Transverse colon (tissue), 4 donors: ENCODE results near the gene LEKR1. TPM values are rescaled to one million over a fixed set of nuclear protein-coding genes. Genes with fewer than 3 reads are reported as not detected.

ENCODE experiments used
- DNase-seq: peaks from one replicate; pipeline ENCODE4 v3.0.0-alpha.2; 2019
- H3K27ac ChIP-seq, 4 donors: fragments of 200-600 bp; sonication (generic); 2 replicates each; pipeline ENCODE4 v1.5.1; 2016 to 2018; ENCODE audit warnings: inconsistent platforms in 4 of 4
- H3K27me3 ChIP-seq: fragments of 200-600 bp; sonication (generic); 2 replicates; pipeline ENCODE4 v1.5.1; 2017; ENCODE audit warnings: inconsistent platforms
- H3K36me3 ChIP-seq, 4 donors: fragments of 200-600 bp; sonication (generic); 2 replicates each; pipeline ENCODE4 v1.5.1; 2017 to 2019; ENCODE audit warnings: inconsistent platforms in 4 of 4
- H3K4me1 ChIP-seq, 4 donors: fragments of 200-600 bp; sonication (generic); 2 replicates each; pipeline ENCODE4 v1.5.1; 2017 to 2020; ENCODE audit warnings: inconsistent platforms in 4 of 4
- H3K4me3 ChIP-seq, 4 donors: fragments of 200-600 bp; sonication (generic); 1 replicate in 1 of 4; 2 replicates in 3 of 4; pipeline versions ENCODE4 v1.5.1 to v1.6.1; 2017 to 2019; ENCODE audit warnings: inconsistent platforms in 4 of 4
- H3K9me3 ChIP-seq, 2 donors: fragments of 200-600 bp; sonication (generic); 2 replicates each; pipeline ENCODE4 v1.5.1; 2017 to 2019; ENCODE audit warnings: inconsistent platforms in 2 of 2
- EP300 ChIP-seq: sonication (generic); formaldehyde crosslinking; IDR thresholded peaks from one replicate; pipeline ENCODE4 v1.6.1; 2017; ENCODE audit warnings: antibody characterized with exemption, low read depth
- POLR2A ChIP-seq: fragments of 450-650 bp; IDR thresholded peaks from one replicate; pipeline ENCODE4 v1.6.1; 2016; ENCODE audit warnings: antibody characterized with exemption, mild to moderate bottlenecking, moderate library complexity
- POLR2AphosphoS5 ChIP-seq, 3 donors: sonication (generic); formaldehyde crosslinking; IDR thresholded peaks; one replicate each; pipeline ENCODE4 v1.6.1; 2016; ENCODE audit warnings: antibody characterized with exemption in 3 of 3
- WGBS, 2 donors: methylation state at CpG; one replicate each; pipeline ENCODE4 v1.1.5; 2018; ENCODE audit warnings: low coverage in 1 of 2; 5-methylcytosine and 5-hydroxymethylcytosine counted together
- in situ Hi-C, 4 donors: fragments of 200-750 bp; cut with MboI; loops; one replicate each; pipeline versions ENCODE4 v1.15.0 to v1.15.1; 2017; ENCODE audit warnings: low sequenced_read_pairs in 3 of 4, low pct_ligation_motif_present in 1 of 4, low pct_unique_long_range_greater_than_20kb in 1 of 4
- intact Hi-C: fragments of 100-400 bp; cut with DNase I; formaldehyde crosslinking; loops from one replicate; pipeline ENCODE4 v1.15.1; 2023; ENCODE audit warnings: low total_unique reads
- total RNA-seq, 4 donors: library from RNA; depleted of rRNA; stranded (reverse); fragments of >200 nt; gene quantifications; one replicate each; pipeline ENCODE4 v1.1.0, GENCODE V29; 2016
- TF ChIP-seq, protein P1 (sequence below), 5 experiments: fragments of 200-600 bp in 3 of 5; fragments of 450-650 bp in 2 of 5; sonication (generic) in 3 of 5; IDR thresholded peaks; 1 replicate in 2 of 5; 2 replicates in 3 of 5; pipeline ENCODE4 v1.5.1; 2016 to 2017; ENCODE audit warnings: antibody characterized with exemption in 5 of 5, inconsistent platforms in 3 of 5, mild to moderate bottlenecking in 2 of 5, moderate library complexity in 1 of 5

Gene LEKR1
- total RNA-seq, 4 donors from 2014 or later, result 0.40 to 3.3 (median 0.96) TPM; not detected in 1

DNA sequence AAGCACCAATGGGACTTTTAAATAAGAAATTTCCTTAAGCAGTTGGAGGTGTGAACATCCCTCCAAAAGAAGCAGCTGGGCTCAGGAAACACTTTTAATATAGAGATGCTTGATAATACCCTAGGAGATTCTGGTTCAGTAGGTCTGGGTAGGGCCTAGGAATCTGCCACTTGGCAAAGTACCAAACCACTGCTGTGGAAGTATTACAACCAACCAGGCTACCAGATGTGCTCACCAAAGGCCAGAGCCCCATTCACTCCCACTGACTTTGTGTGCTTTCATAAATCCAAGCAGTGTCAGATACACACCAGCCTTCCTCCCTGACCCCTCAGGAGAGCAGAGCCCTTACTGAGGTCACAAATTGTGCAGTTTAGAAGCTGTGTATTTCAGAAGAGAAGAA, 171.2 kb downstream of the LEKR1 start:
- intact Hi-C loops (no loop called here), in situ Hi-C loops (no loop called here)
- TF ChIP-seq, protein P1, sequence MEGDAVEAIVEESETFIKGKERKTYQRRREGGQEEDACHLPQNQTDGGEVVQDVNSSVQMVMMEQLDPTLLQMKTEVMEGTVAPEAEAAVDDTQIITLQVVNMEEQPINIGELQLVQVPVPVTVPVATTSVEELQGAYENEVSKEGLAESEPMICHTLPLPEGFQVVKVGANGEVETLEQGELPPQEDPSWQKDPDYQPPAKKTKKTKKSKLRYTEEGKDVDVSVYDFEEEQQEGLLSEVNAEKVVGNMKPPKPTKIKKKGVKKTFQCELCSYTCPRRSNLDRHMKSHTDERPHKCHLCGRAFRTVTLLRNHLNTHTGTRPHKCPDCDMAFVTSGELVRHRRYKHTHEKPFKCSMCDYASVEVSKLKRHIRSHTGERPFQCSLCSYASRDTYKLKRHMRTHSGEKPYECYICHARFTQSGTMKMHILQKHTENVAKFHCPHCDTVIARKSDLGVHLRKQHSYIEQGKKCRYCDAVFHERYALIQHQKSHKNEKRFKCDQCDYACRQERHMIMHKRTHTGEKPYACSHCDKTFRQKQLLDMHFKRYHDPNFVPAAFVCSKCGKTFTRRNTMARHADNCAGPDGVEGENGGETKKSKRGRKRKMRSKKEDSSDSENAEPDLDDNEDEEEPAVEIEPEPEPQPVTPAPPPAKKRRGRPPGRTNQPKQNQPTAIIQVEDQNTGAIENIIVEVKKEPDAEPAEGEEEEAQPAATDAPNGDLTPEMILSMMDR (IDR thresholded peaks at IDR 0.05), result no peak
- TF ChIP-seq POLR2A, result no peak
- no peak for TF ChIP-seq POLR2AphosphoS5 (IDR thresholded peaks at IDR 0.05)
- no peak for TF ChIP-seq EP300

DNA sequence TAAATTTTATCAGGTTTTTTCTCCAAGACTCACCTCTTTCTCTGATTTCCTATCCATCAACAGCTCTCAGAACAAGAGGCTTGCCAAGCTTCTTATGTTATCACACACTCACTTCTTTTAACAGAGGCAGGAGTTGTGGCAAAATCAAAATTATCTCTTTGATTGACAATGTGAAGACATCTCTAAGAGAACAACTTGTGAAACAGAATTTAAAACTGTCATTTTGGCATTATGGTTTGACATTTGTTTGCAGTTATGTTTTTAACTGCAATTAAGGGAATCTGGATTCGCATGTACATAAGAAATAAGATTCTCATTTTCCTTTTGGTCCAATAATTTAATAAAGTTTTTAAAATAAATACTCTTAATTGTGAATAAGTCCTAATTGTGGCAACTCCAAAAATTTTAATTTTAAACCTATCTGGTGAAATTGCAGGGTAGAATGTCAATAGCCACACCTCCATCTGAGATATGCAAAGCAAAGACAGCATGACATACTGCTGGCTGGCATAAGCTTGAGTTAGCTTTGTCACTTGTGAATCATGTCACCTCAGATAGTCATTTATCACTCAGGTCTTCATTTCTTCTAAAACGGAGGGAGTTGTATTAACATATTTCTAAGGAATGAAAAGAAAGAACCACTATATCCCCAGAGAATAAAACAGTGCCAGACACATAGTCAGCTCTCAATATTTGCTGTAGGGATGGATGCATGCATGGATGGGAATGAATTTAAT, 175.2 kb downstream of the LEKR1 start:
- H3K4me3 ChIP-seq, result no peak overlapping the region
- in situ Hi-C loops (no loop called here), intact Hi-C loops (no loop called here)
- H3K36me3 ChIP-seq, result no peaks in the 10 kb centered on the region
- 78 to 83% methylated on average over 2 of the region's 2 CpGs for WGBS, 2 donors
- TF ChIP-seq, protein P1 (IDR thresholded peaks at IDR 0.05), result no peak
- no peak for TF ChIP-seq POLR2AphosphoS5 (IDR thresholded peaks at IDR 0.05)
- DNase-seq, result no peak
- no peak overlapping the region for H3K27ac ChIP-seq
- no peaks in the 10 kb centered on the region for H3K4me1 ChIP-seq
- no peaks in the 10 kb centered on the region for H3K27me3 ChIP-seq
- H3K9me3 ChIP-seq, result no peaks in the 10 kb centered on the region

More for the DNA sequence above, 171.2 kb downstream of the LEKR1 start:
- Histone ChIP-seq H3K36me3 (no peaks in the 10 kb centered on the region), H3K27me3 (no peaks in the 10 kb centered on the region), H3K4me1 (no peaks in the 10 kb centered on the region), H3K27ac (no peak overlapping the region), H3K9me3 (peaks cover 0 to under 1% of the 10 kb centered on the region in 2 donors), H3K4me3 (no peak overlapping the region)
- no peak for DNase-seq

DNA sequence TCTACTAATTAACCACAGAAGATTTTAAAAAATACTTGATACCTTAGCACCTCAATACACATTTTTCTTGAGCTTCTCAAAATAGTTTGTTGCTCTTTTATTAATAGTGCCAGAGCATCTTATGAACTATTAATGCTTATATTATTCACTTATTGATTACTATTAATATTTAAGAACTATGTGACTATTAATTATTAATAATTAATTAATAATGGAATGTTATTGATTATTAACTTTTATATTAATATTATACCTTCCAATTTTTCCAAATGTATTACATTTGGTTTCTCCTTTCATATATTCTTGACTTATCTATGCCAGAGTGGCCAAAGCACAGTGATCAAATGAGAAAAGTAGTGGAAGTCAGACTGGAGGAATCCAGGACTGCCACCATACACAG, 195.5 kb downstream of the LEKR1 start:
- no peak overlapping the region for H3K27ac ChIP-seq
- no peak overlapping the region for H3K4me3 ChIP-seq
- H3K9me3 ChIP-seq, result no peaks in the 10 kb centered on the region
- DNase-seq, result no peak
- in situ Hi-C loops (no loop called here), intact Hi-C loops (no loop called here)
- TF ChIP-seq, protein P1 (IDR thresholded peaks at IDR 0.05), result no peak
- no peak for TF ChIP-seq POLR2A
- TF ChIP-seq POLR2AphosphoS5 (IDR thresholded peaks at IDR 0.05), result no peak
- TF ChIP-seq EP300, result no peak
- no peaks in the 10 kb centered on the region for H3K36me3 ChIP-seq
- no peaks in the 10 kb centered on the region for H3K4me1 ChIP-seq
- no peaks in the 10 kb centered on the region for H3K27me3 ChIP-seq

DNA sequence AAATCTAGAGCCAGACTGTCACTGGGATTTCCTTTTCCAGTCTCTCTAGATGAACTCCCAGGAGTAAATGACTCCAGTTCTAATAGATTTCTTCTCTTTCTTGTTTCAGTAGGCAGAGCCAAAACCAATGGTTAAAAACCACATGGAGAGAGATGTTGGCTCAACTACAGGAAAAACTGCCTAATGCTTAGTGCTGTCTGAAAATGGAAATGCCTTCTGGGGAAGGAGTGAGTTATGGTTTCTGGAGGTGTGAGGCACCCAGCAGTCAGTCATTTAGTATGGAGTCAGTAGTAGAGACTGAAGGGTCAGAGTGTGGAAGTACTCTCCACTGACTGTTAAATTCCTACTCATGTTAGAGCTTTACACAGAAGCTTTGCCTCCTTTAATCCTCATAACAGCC, 197.1 kb downstream of the LEKR1 start:
- H3K4me3 ChIP-seq, result no peak overlapping the region
- H3K27me3 ChIP-seq, result no peaks in the 10 kb centered on the region
- no peaks in the 10 kb centered on the region for H3K4me1 ChIP-seq
- intact Hi-C loops, result no loop called here
- no peak overlapping the region for H3K27ac ChIP-seq
- H3K36me3 ChIP-seq, result no peaks in the 10 kb centered on the region
- no peaks in the 10 kb centered on the region for H3K9me3 ChIP-seq
- in situ Hi-C loops, result no loop called here
- TF ChIP-seq POLR2A (no peak), EP300 (no peak), POLR2AphosphoS5 (IDR thresholded peaks at IDR 0.05) (no peak)
- TF ChIP-seq, protein P1 (IDR thresholded peaks at IDR 0.05), result no peak
- DNase-seq, result no peak
